H9 (cell line): ENCODE measurements around the gene WBP1. TPM values are rescaled to one million over a fixed set of nuclear protein-coding genes. Genes with fewer than 3 reads are reported as not detected.

Experiments used
- DNase-seq: peaks from one replicate; pipeline ENCODE4 v3.0.0-alpha.2; 2017
- H2AFZ ChIP-seq: one replicate; pipeline ENCODE4 v1.6.1; 2013; ENCODE audit warnings: mild to moderate bottlenecking, low read length, control low read depth, moderate library complexity
- H2AK5ac ChIP-seq: 2 replicates; pipeline ENCODE4 v1.6.1; 2013; ENCODE audit warnings: low read length, control low read depth, mixed read lengths; ENCODE audit not compliant: insufficient read length
- H2BK120ac ChIP-seq: one replicate; pipeline ENCODE4 v1.6.1; 2013; ENCODE audit warnings: low read depth, mild to moderate bottlenecking, low read length, control low read depth, inconsistent platforms; ENCODE audit not compliant: poor library complexity, severe bottlenecking
- H2BK12ac ChIP-seq: 2 replicates; pipeline ENCODE4 v1.6.1; 2013; ENCODE audit warnings: low read length, control low read depth, mixed read lengths, low read depth; ENCODE audit not compliant: insufficient read length
- H2BK15ac ChIP-seq: 2 replicates; pipeline ENCODE4 v1.6.1; 2013; ENCODE audit warnings: low read depth, low read length, control low read depth
- H2BK20ac ChIP-seq: one replicate; pipeline ENCODE4 v1.6.1; 2013; ENCODE audit warnings: low read depth, mild to moderate bottlenecking, low read length, control low read depth, inconsistent platforms; ENCODE audit not compliant: poor library complexity, severe bottlenecking
- H2BK5ac ChIP-seq: 2 replicates; pipeline ENCODE4 v1.6.1; 2013; ENCODE audit warnings: low read length, control low read depth, mixed read lengths; ENCODE audit not compliant: insufficient read length
- H3K14ac ChIP-seq: 2 replicates; pipeline ENCODE4 v1.6.1; 2013; ENCODE audit warnings: low read length, control low read depth; ENCODE audit not compliant: insufficient read depth
- H3K18ac ChIP-seq: 2 replicates; pipeline ENCODE4 v1.6.1; 2013; ENCODE audit warnings: low read depth, mild to moderate bottlenecking, mixed read lengths, low read length, control low read depth; ENCODE audit not compliant: insufficient read length
- H3K23ac ChIP-seq: 2 replicates; pipeline ENCODE4 v1.6.1; 2013; ENCODE audit warnings: low read length, control low read depth, mixed read lengths, low read depth; ENCODE audit not compliant: insufficient read length
- H3K23me2 ChIP-seq: 2 replicates; pipeline ENCODE4 v1.6.1; 2013; ENCODE audit warnings: low read depth, mild to moderate bottlenecking, mixed read lengths, low read length, control low read depth; ENCODE audit not compliant: insufficient read length, poor library complexity, severe bottlenecking
- H3K27ac ChIP-seq: 2 replicates; pipeline ENCODE4 v1.5.1; 2013; ENCODE audit warnings: low read length, control low read depth, mixed read lengths, low read depth; ENCODE audit not compliant: insufficient read length
- H3K27me3 ChIP-seq: 2 replicates; pipeline ENCODE4 v1.6.1; 2013; ENCODE audit warnings: low read length, control low read depth, inconsistent platforms; ENCODE audit not compliant: insufficient read depth
- H3K4ac ChIP-seq: 2 replicates; pipeline ENCODE4 v1.6.1; 2013; ENCODE audit warnings: low read depth, mild to moderate bottlenecking, control low read depth, inconsistent platforms, low read length, moderate library complexity
- H3K4me1 ChIP-seq: 2 replicates; pipeline ENCODE4 v1.6.1; 2013; ENCODE audit warnings: low read length, control low read depth, inconsistent platforms; ENCODE audit not compliant: insufficient read depth
- H3K4me2 ChIP-seq: 2 replicates; pipeline ENCODE4 v1.6.1; 2013; ENCODE audit warnings: low read length, control low read depth, mixed read lengths; ENCODE audit not compliant: insufficient read length, insufficient read depth
- H3K56ac ChIP-seq: 2 replicates; pipeline ENCODE4 v1.6.1; 2013; ENCODE audit warnings: low read depth, mild to moderate bottlenecking, mixed read lengths, low read length, control low read depth; ENCODE audit not compliant: insufficient read length
- H3K79me1 ChIP-seq: 2 replicates; pipeline ENCODE4 v1.6.1; 2013; ENCODE audit warnings: low read depth, mild to moderate bottlenecking, moderate library complexity, low read length, control low read depth, inconsistent platforms; ENCODE audit not compliant: insufficient read depth, poor library complexity, severe bottlenecking
- H3K79me2 ChIP-seq: 2 replicates; pipeline ENCODE4 v1.6.1; 2013; ENCODE audit warnings: low read length, control low read depth, inconsistent platforms; ENCODE audit not compliant: insufficient read depth
- H3K9ac ChIP-seq: 2 replicates; pipeline ENCODE4 v1.6.1; 2013; ENCODE audit warnings: low read length, control low read depth, mixed read lengths; ENCODE audit not compliant: insufficient read length; ENCODE audit errors: extremely low read depth
- H3K9me3 ChIP-seq: one replicate; pipeline ENCODE4 v1.6.1; 2013; ENCODE audit warnings: low read depth, low read length, inconsistent platforms; ENCODE audit not compliant: control insufficient read depth
- H3T11ph ChIP-seq: one replicate; pipeline ENCODE4 v1.6.1; 2013; ENCODE audit warnings: mild to moderate bottlenecking, low read length, control low read depth, inconsistent platforms
- H4K20me1 ChIP-seq: one replicate; pipeline ENCODE4 v1.6.1; 2013; ENCODE audit not compliant: control insufficient read depth, insufficient read length, insufficient read depth
- H4K5ac ChIP-seq: 2 replicates; pipeline ENCODE4 v1.6.1; 2013; ENCODE audit warnings: low read depth, mild to moderate bottlenecking, mixed read lengths, low read length, control low read depth; ENCODE audit not compliant: insufficient read length
- H4K8ac ChIP-seq: replicated peaks from 2 replicates; pipeline ENCODE4 v1.6.1; 2013; ENCODE audit warnings: low read length, control low read depth, mixed read lengths, low read depth; ENCODE audit not compliant: insufficient read length
- H4K91ac ChIP-seq: 2 replicates; pipeline ENCODE4 v1.6.1; 2013; ENCODE audit warnings: low read depth, mild to moderate bottlenecking, moderate library complexity, mixed read lengths, low read length, control low read depth; ENCODE audit not compliant: insufficient read length
- H3K27ac Mint-ChIP-seq, 3 experiments: 2 replicates in 2 of 3; 3 replicates in 1 of 3; pipeline ENCODE4 v1.8.0; 2020 to 2021; ENCODE audit warnings: mixed read lengths in 3 of 3, mild to moderate bottlenecking in 1 of 3, moderate library complexity in 1 of 3
- H3K27me3 Mint-ChIP-seq: 2 replicates; pipeline ENCODE4 v1.8.0; 2021; ENCODE audit warnings: low read depth, mild to moderate bottlenecking, moderate library complexity, mixed read lengths
- H3K36me3 Mint-ChIP-seq, 3 experiments: 2 replicates in 2 of 3; 3 replicates in 1 of 3; pipeline ENCODE4 v1.8.0; 2020 to 2021; ENCODE audit warnings: low read depth in 3 of 3, mixed read lengths in 3 of 3; ENCODE audit not compliant: insufficient read depth in 1 of 3
- H3K4me1 Mint-ChIP-seq, 2 experiments: 2 replicates each; pipeline ENCODE4 v1.8.0; 2020; ENCODE audit warnings: mixed read lengths in 2 of 2
- H3K4me3 Mint-ChIP-seq, 2 experiments: 2 replicates in 1 of 2; 3 replicates in 1 of 2; pipeline ENCODE4 v1.8.0; 2020 to 2021; ENCODE audit warnings: mild to moderate bottlenecking in 2 of 2, mixed read lengths in 2 of 2, moderate library complexity in 1 of 2
- H3K9me3 Mint-ChIP-seq, 2 experiments: 2 replicates in 1 of 2; 3 replicates in 1 of 2; pipeline ENCODE4 v1.8.0; 2020; ENCODE audit warnings: mild to moderate bottlenecking in 2 of 2, mixed read lengths in 2 of 2, moderate library complexity in 1 of 2
- WGBS: extraction: QIAGEN DNeasy Blood & Tissue Kit; methylation state at CpG from one replicate; pipeline ENCODE4 v1.1.7; 2013; ENCODE audit warnings: missing lambda C conversion rate, low lambda C conversion rate, mixed read lengths; ENCODE audit not compliant: insufficient read length; ENCODE audit errors: extremely low coverage; 5-methylcytosine and 5-hydroxymethylcytosine counted together
- total RNA-seq: library from RNA; stranded (reverse); gene quantifications from 2 replicates; pipeline ENCODE4 v1.2.1, GENCODE V29; 2021
- TF ChIP-seq, protein P1 (sequence below): fragments of 200-600 bp; sonication (generic); conservative IDR thresholded peaks from 3 replicates; pipeline ENCODE4 v1.8.0; 2021; ENCODE audit warnings: antibody characterized with exemption, mild to moderate bottlenecking

WBP1 gene
- total RNA-seq, 1 experiment from 2014 or later = 82.1 TPM

DNA sequence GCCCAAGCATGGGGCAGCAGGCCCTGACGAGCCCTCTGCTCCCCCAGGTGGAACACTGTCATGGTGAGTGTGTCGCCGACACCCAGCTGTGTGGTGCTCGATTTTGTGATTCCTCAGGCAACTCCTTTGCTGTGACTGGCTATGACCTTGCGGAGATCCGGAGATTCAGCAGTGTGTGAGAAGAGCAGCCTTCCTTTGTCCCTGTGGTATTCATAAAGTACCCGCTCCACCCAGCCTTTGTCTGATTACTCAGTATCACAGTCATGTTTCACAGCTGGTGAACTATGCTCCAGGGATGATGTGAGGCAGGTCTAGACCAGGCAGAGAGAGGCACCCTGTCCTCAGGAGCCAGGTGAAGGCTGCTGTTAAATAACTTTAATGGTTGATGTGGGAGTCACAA lies 32.7 kb upstream of the WBP1 start:
- Mint-ChIP-seq H3K27ac (peak overlapping the region; percentile 44 to 88 (median 76); a peak in 4 of 7 replicates), H3K27me3 (peaks cover 18% of the 10 kb centered on the region), H3K4me1 (peaks cover 11 to 14% of the 10 kb centered on the region in 2 experiments), H3K9me3 (no peaks in the 10 kb centered on the region; a peak in 2 of 5 replicates), H3K36me3 (peaks cover 32 to 66% (median 63%) of the 10 kb centered on the region in 3 experiments), H3K4me3 (peak overlapping the region in 1 of 2 experiments; percentile 13; a peak in 1 of 5 replicates)
- H4K5ac ChIP-seq = no peak overlapping the region
- no peak overlapping the region for H4K8ac ChIP-seq
- DNase-seq = no peak
- TF ChIP-seq, protein P1, sequence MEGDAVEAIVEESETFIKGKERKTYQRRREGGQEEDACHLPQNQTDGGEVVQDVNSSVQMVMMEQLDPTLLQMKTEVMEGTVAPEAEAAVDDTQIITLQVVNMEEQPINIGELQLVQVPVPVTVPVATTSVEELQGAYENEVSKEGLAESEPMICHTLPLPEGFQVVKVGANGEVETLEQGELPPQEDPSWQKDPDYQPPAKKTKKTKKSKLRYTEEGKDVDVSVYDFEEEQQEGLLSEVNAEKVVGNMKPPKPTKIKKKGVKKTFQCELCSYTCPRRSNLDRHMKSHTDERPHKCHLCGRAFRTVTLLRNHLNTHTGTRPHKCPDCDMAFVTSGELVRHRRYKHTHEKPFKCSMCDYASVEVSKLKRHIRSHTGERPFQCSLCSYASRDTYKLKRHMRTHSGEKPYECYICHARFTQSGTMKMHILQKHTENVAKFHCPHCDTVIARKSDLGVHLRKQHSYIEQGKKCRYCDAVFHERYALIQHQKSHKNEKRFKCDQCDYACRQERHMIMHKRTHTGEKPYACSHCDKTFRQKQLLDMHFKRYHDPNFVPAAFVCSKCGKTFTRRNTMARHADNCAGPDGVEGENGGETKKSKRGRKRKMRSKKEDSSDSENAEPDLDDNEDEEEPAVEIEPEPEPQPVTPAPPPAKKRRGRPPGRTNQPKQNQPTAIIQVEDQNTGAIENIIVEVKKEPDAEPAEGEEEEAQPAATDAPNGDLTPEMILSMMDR = no peak
- H2AK5ac ChIP-seq = no peak overlapping the region
- H3K4me1 ChIP-seq = no peaks in the 10 kb centered on the region
- H3K79me2 ChIP-seq = no peaks in the 10 kb centered on the region
- no peaks in the 10 kb centered on the region for H3K79me1 ChIP-seq
- H3K23ac ChIP-seq = no peak overlapping the region
- H2AFZ ChIP-seq = no peak overlapping the region
- no peak overlapping the region for H2BK12ac ChIP-seq
- no peak overlapping the region for H2BK120ac ChIP-seq
- H3K23me2 ChIP-seq = peaks cover 9% of the 10 kb centered on the region
- no peak overlapping the region for H2BK5ac ChIP-seq
- H3K18ac ChIP-seq = no peak overlapping the region
- no peaks in the 10 kb centered on the region for H3K9me3 ChIP-seq
- H2BK15ac ChIP-seq = no peak overlapping the region
- WGBS = no CpG with 5 or more reads among the region's 7 CpGs
- no peak overlapping the region for H3K9ac ChIP-seq
- no peak overlapping the region for H2BK20ac ChIP-seq
- no peaks in the 10 kb centered on the region for H3K27me3 ChIP-seq
- no peak overlapping the region for H3K27ac ChIP-seq
- no peak overlapping the region for H3K56ac ChIP-seq
- no peak overlapping the region for H3K4me2 ChIP-seq
- H4K91ac ChIP-seq = no peak overlapping the region
- no peaks in the 10 kb centered on the region for H4K20me1 ChIP-seq
- H3K14ac ChIP-seq = no peak overlapping the region
- H3K4ac ChIP-seq = no peak overlapping the region
- H3T11ph ChIP-seq = no peak overlapping the region
